RWPE2 (cell line): ENCODE data around the gene RAD21L1.

ENCODE experiments used
- ATAC-seq: fragments of 200-7000 bp; cut with Tn5 transposase; 3 replicates; pipeline ENCODE4 v1.9.1; 2021; ENCODE audit warnings: low read depth
- DNase-seq: peaks from one replicate; pipeline ENCODE4 v3.0.0-alpha.2; 2020; ENCODE audit warnings: low spot score
- H3K27ac ChIP-seq: fragments of 450-650 bp; 2 replicates; pipeline ENCODE4 v1.5.1; 2017; ENCODE audit warnings: mild to moderate bottlenecking; ENCODE audit not compliant: poor library complexity, severe bottlenecking
- H3K27me3 ChIP-seq: fragments of 250-450 bp; sonication (Bioruptor Pico); 2 replicates; pipeline ENCODE4 v1.5.1; 2021; ENCODE audit warnings: mild to moderate bottlenecking, moderate library complexity; ENCODE audit not compliant: insufficient read depth, poor library complexity, severe bottlenecking
- H3K36me3 ChIP-seq: fragments of 250-450 bp; sonication (Bioruptor Pico); 2 replicates; pipeline ENCODE4 v1.5.1; 2020; ENCODE audit warnings: low read depth, mild to moderate bottlenecking, moderate library complexity
- H3K4me1 ChIP-seq: fragments of 250-450 bp; sonication (Bioruptor Pico); 2 replicates; pipeline ENCODE4 v1.5.1; 2021; ENCODE audit warnings: mild to moderate bottlenecking, moderate library complexity; ENCODE audit not compliant: insufficient read depth, poor library complexity, severe bottlenecking
- H3K4me3 ChIP-seq: fragments of 250-450 bp; sonication (Bioruptor Pico); 2 replicates; pipeline ENCODE4 v1.5.1; 2021; ENCODE audit warnings: mild to moderate bottlenecking, moderate library complexity; ENCODE audit not compliant: severe bottlenecking
- H3K9me3 ChIP-seq: fragments of 250-450 bp; sonication (Bioruptor Pico); 2 replicates; pipeline ENCODE4 v1.5.1; 2021; ENCODE audit warnings: mild to moderate bottlenecking, moderate library complexity; ENCODE audit not compliant: severe bottlenecking
- CTCF ChIP-seq: fragments of 450-650 bp; IDR thresholded peaks from one replicate; pipeline ENCODE4 v1.5.1; 2017; ENCODE audit warnings: mild to moderate bottlenecking, moderate library complexity; ENCODE audit not compliant: poor library complexity, severe bottlenecking

The RAD21L1 gene

GRCh38 chr20:1185790-1186334, 40.0 kb upstream of the RAD21L1 start:
- Histone ChIP-seq H3K4me1 (no peaks in the 10 kb centered on the region), H3K4me3 (peak overlapping the region; percentile 26), H3K27me3 (peaks cover 36% of the 10 kb centered on the region), H3K27ac (no peak overlapping the region), H3K9me3 (no peaks in the 10 kb centered on the region), H3K36me3 (no peaks in the 10 kb centered on the region)
- no peak for DNase-seq
- peak; percentile 62 for ATAC-seq
- peak; percentile 83 for TF ChIP-seq CTCF

- TF ChIP-seq CTCF: no peak
- Histone ChIP-seq H3K9me3 (no peaks in the 10 kb centered on the region), H3K4me1 (no peaks in the 10 kb centered on the region), H3K36me3 (no peaks in the 10 kb centered on the region), H3K27me3 (peaks cover 36% of the 10 kb centered on the region), H3K4me3 (no peak overlapping the region), H3K27ac (no peak overlapping the region)
- no peak for DNase-seq
- ATAC-seq: no peak
Measured at GRCh38 chr20:1186367-1186991, 39.4 kb upstream of the RAD21L1 start.

- Histone ChIP-seq H3K36me3 (no peaks in the 10 kb centered on the region), H3K9me3 (no peaks in the 10 kb centered on the region), H3K4me1 (no peaks in the 10 kb centered on the region), H3K4me3 (no peak overlapping the region), H3K27me3 (peaks cover 34% of the 10 kb centered on the region), H3K27ac (no peak overlapping the region)
- no peak for TF ChIP-seq CTCF
- ATAC-seq: no peak
- DNase-seq: no peak
Measured at GRCh38 chr20:1187605-1188171, 38.2 kb upstream of the RAD21L1 start.

GRCh38 chr20:1188347-1188746, 37.5 kb upstream of the RAD21L1 start:
- DNase-seq (no peak), ATAC-seq (no peak)
- Histone ChIP-seq H3K4me3 (no peak overlapping the region), H3K27me3 (peaks cover 30% of the 10 kb centered on the region), H3K36me3 (no peaks in the 10 kb centered on the region), H3K27ac (no peak overlapping the region), H3K4me1 (no peaks in the 10 kb centered on the region), H3K9me3 (no peaks in the 10 kb centered on the region)
- no peak for TF ChIP-seq CTCF

- no peaks in the 10 kb centered on the region for H3K36me3 ChIP-seq
- H3K27me3 ChIP-seq: peaks cover 15% of the 10 kb centered on the region
- no peaks in the 10 kb centered on the region for H3K4me1 ChIP-seq
- H3K4me3 ChIP-seq: no peak overlapping the region
- H3K27ac ChIP-seq: no peak overlapping the region
- TF ChIP-seq CTCF: no peak
- DNase-seq: no peak
- no peak for ATAC-seq
- H3K9me3 ChIP-seq: no peaks in the 10 kb centered on the region
Measured at GRCh38 chr20:1189827-1190226, 36.0 kb upstream of the RAD21L1 start.
